GM21381 (cell line): Measurements from ENCODE around the gene CFAP299.
"Not testable (repeated sequence)": the region's sequence is repeated elsewhere in the genome, so short reads cannot be mapped to it uniquely, and the experiment has no call there.

Experiments
- ATAC-seq: cut with Tn5 transposase; IDR thresholded peaks from one replicate; pipeline ENCODE4 v1.9.1; 2021; ENCODE audit warnings: mild to moderate bottlenecking, moderate library complexity; ENCODE audit not compliant: unreplicated experiment

The CFAP299 gene

DNA sequence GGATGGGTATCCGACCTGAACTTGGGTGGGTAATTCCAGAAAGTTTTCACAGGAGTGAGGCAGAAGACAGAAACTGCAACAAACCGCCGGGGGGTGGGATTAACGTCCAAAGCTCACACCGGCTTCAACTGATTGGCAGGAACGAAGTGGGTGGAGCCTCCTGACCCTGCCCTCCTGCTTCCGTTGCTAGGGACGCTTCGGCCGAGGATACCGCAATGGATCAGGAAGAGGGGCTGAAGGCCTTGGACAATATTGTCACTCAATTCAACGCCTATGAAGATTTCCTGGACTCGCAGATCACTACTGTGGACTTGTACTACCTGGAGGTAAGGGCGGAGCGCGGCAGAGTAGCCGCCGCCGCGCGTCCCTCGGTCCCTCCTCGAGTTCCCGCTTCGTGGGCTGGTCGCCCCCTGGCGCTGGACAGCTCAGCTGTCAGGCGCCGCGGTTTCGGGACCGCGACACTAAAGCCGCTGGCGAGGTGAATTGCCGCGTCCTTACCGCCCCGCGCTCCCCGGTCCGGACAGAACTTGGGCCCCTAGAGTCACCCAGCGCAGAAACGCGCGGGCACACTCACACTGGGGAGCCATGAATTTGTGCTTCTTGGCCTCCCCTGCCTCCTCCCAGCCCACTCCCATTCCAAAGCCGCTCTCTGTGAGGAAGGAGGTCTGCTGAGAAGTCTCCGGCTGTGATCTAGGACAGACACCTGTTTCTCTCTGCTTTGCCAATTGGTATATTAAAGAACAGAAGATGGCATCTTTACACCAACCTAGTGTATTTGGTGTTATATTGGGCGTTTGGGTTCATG lies at the start of gene CFAP299:
TSS of gene CFAP299 (plus strand) at position 177 of the 805 bp plus-strand sequence.
- ATAC-seq: peak; percentile 99

DNA sequence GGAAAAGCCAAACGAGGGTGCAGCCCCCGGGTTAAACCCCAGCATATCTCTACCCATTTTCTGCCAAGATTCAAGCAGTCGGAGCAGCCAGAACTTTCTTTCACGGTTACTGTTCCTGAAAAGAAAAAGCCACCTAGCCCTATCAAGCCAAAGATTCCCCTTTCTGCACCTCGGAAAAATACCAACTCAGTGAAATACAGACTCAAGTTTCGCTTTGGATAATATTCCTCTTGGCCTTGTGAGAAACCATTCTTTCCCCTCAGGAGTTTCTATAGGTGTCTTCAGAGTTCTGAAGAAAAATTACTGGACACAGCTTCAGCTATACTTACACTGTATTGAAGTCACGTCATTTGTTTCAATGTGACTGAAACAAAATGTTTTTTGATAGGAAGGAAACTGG lies 49.1 kb upstream of the CFAP299 start:
- ATAC-seq: no peak

DNA sequence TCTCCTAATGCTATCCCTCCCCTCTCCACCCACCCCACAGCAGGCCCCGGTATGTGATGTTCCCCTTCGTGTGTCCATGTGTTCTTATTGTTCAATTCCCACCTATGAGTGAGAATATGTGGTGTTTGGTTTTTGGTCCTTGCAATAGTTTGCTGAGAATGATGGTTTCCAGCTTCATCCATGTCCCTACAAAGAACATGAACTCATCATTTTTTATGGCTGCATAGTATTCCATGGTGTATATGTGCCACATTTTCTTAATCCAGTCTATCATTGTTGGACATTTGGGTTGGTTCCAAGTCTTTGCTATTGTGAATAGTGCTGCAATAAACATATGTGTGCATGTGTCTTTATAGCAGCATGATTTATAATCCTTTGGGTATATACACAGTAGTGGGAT lies 44.9 kb upstream of the CFAP299 start:
- not testable (repeated sequence) for ATAC-seq

DNA sequence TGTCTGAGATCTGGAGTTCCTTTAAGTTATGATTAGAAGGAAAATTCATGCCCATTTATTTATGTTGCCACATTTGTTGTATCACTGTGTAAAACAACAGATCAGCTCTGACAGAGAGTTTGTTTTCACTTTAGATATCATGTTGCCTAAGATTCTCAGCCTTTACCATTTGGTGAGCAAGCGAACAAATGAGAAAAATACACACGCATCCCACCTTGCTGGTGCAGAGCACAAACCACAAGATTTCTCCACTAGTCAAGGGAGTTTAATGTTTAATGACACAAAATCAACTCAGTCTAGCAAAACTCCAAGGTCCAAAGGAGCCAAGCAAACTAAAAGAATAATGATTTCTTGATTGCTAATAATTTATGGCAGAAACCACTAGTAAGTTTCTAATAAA lies 41.3 kb upstream of the CFAP299 start:
- no peak for ATAC-seq

DNA sequence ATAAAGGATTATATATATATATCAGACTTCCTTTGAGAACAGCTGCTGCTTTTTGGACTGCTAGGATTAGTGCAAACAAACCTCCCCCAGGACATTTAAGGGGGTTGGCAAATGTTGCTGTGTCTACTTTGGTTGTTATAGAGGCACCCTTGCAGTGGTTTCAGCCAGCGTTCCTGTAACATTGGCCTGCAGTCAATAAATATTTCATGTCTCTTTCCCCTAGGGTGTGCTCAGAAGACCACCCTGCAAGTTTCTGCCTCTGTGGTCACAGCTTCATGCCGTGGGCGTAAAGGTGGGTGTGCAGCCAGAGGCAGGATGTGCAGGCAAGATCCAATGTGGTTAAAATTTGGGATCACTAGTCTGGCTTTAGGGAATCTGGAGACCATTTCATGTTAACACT lies 40.2 kb upstream of the CFAP299 start:
- no peak for ATAC-seq

DNA sequence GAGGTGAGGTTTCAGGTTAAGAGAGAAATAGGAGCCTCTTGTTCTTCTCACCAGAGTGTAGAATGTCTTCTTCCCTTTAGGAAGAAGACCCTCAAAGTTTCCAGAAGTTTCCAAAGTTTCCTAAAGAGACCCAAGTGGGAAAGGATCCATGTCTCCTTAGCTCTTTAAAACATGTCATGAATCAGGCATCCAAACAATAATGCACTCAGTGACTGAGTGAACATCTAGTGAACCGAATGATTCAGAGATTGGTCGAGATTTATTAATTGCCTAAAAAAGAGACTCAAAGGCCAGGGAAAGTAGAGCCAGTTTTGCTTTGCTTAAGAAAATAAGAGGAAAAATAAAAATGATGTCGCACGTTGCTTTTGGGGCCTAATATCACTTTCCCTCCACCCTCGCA lies 39.7 kb upstream of the CFAP299 start:
- ATAC-seq: no peak

DNA sequence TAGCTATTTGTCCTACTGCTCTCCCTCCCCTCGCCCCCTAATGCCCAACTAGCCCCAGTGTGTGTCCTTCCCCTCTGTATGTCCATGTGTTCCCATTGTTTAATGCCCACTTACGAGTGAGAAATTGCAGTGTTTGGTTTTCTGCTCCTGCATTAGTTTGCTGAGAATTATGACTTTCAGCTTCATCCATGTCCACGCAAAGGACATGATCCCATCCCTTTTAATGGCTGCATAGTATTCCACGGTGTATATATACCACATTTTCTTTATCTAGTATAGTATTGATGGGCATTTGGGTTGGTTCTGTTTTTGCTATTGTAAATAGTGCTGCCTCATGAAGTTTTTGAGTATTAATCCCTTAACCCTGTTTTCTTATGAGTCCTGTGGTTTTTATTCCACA lies 33.6 kb upstream of the CFAP299 start:
- no peak for ATAC-seq

DNA sequence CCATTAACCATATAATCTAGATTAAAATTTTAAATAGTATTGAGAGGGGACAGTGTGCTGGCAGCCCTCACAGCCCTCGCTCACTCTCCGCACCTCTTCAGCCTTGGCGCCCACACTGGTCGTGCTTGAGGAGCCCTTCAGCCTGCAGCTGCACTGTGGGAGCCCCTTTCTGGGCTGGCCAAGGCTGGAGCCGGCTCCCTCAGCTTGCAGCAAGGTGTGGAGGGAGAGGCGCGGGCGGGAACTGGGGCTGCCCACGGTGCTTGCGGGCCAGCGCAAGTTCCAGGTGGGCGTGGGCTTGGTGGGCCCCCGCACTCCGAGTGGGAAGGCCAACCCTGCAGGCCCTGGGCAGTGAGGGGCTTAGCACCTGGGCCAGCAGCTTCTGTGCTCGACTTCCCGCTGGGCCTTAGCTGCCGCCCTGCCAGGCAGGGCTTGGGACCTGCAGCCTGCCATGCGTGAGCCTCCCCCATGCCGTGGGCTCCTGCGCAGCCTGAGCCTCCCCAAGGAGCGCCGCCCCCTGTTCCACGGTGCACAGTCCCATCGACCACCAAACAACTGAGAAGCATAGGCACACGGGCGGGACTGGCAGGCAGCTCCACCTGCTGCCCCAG lies 32.8 kb upstream of the CFAP299 start:
- no peak for ATAC-seq

DNA sequence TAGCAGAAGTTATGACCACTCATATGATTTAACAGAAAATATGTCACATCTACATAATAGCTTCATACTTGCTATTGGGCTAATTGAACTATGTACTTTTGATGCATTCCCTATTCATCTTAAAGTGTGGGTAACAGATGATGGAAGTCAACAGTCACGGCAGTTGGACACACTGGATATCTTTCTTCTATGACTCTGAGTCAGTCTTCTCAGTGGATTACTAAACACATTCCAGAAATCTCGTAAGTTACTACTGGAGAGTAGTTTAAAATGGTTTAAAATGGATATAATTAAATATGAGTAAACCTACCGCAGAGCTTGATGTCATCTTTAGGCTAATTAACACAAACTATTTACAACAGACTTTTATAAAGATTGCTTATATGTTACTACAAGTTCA lies 30.1 kb upstream of the CFAP299 start:
- no peak for ATAC-seq

DNA sequence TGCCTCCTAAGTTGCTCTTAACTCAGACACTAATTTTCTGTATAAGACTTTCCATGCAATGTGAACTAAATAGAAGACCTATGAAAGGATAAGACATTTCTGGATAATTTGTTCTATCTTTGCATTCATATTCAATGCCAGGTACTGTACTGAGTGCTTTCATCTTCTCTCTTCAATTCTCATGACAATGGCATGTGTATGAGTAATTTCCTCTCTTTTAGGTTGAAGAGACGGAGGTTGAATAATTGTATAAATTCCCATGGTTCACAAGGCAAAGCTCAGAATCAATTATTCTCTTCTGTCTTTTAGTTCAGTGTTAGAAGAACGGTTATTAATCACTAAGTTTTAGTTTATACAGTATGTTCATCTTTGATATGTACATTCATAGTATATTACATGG lies 29.3 kb upstream of the CFAP299 start:
- ATAC-seq: no peak

DNA sequence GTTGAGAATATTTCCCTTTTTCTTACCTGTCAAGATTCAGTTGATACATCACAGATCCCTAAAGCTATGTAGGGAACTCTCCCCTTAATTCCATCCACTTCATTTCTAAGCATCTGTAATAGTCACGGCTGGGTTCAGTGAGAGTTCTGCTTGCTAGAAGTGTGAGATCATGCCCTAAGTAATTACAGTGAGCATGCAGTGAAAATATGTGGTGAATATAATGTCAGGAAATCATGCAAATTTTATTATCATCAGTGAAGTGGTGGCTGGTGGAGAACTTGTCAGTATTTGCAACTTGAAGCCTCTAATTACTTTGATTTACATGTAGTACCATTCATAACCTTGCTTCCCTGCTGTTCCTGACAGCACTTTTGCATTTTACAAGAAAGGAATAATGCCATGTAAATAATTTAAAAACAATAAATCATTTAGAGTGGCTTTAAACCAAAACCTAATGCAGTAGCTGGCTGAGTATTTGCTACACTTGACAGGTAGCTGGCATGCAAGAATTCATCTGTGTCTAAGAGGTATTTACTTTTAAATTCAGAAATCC lies 28.3 kb upstream of the CFAP299 start:
- ATAC-seq: no peak

DNA sequence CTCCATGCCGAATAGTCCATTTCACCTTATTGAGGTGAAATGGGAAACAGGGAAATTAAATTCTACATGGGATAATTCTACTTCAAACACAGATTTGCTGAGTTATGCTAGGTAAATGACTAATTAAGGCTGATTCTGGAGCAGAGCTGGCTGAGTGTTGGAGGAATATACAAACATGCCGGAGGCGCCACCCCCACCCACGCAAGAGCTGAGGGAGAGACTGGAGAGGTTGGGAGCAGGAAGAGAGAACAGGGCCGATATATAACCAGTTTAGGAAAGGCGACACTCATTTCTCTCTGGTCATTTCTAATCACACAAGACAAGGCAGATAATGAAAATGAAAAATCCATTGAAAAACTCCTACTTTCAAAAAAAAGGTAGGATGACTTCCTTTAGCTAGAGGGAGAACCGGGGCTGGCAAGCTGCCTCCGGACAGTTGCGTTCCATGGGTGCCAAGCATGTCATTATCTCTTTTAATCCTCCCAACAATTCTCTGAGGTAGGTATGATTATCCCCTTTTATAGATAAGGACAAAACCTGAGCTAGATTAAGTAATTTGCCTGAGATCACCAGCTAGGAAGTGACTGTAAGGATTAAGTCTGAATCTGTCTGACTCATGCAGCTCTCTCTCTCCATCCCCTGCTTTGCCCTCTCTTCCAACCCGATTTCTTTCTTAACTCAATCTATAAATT lies 27.6 kb upstream of the CFAP299 start:
- no peak for ATAC-seq

DNA sequence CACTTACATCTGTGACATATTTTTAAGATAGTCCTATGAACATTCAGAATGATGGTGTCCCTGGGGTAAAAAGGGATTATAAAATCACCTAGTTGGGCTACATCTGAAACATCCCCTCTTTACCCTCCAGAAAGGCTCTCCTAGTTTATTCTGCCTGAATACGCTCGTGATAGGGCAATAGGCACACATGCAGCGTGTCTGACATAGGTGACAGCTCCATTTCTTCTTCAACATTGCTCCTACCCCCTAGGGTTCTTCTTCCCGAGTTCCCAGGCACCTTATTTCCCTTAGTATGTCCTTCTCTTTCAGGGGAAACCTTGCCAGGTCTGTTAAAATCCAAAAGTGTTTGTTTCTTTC lies 27.1 kb upstream of the CFAP299 start:
- no peak for ATAC-seq

DNA sequence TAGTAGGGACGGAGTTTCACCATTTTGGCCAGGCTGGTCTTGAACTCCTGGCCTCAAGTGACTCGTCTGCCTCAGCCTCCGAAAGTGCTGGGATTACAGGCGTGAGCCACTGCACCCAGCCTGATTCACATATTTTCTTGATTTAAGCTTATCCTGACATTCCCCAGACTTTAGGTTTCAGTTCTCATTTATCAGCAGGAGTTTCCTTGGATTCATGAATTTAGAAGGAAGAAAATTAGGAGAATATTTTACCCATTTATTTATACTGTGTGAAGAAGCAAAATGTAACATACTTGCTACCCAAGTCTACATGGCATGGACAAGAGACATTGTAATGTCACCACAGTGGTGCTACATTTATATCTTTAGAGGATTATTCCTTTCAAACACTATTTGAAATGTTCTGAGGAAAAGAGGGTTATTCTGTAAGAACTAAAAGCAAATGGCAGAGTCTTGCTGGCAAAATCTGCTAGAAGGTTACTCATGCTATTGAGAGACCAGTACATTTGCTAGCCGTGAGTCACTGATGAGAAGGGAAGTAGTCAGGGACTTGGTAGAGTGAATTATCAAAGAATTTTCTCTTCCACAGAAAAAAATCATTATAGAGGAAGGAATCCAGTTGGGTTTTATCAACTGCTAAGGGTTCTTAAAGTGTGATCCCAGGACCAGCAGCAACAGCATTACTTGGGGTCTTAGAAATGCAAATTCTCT lies 26.1 kb upstream of the CFAP299 start:
- no peak for ATAC-seq

DNA sequence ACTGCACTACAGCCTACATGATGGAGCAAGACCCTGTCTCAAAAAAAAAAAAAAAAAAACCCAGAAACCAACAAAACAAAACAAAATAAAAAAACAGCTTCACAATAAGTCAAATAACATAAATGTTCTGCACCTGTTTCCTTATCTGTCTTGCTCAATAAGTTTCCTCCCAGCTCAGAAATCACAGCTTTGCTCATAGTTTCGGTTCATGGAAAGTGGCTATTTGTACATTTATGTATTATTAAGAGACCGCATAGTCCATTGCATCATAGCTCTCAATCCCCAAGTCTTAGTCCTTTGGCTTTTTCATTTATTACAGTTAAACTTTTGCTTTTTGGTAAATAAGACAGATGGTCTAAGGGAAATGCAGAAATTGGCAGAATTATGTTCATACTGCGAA lies 24.4 kb upstream of the CFAP299 start:
- no peak for ATAC-seq

DNA sequence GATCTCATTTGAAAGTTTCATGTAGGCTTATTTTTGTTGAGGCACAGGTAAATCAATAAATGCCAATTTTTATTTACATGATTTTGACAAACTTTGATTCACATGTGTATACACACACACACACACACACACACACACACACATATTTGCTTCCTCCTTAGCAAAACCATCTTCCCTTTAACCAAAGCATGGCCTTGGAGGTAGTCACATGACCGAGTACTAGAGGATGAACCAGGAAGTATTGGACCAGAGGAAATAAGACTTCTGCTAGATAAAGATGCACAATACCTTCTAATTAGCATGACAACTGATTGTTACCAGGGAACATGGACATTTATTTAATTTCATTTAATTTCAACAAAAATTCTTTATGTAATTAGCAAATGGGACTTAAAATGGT lies 23.4 kb upstream of the CFAP299 start:
- no peak for ATAC-seq

DNA sequence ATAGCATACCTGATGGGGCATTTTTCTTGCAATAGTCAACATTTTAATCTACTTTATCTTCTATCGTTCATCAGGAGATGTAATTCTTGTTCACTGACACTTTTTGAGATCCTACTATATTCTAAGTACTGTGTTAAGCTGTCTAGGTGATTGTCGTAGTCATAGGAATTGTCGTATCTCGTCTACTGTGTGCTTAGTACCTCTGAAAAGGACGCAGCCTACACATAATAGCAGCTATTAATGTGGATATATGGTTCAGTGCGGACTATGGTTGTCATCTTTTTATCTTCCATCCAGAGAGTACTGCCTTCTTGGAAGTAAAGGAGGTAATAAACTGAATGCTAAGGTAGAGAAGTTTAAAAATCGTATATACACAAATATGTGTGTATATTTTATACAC lies 21.9 kb upstream of the CFAP299 start:
- no peak for ATAC-seq

DNA sequence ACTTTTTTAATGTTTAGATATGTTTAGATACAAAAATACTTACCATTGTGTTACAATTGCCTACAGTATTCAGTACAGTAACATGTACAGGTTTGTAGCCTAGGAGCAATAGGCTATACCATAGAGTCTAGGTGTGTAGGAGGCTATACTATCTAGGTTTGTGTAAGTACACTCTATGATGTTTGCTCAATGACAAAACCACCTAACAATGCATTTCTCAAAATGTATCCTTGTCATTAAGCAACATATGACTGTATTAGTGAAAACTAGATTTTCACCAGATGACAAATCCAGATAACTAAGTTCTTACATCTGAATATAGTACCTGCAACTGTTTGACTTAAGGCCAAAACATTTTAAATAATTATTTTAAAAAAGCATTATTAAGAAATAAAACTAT lies 19.7 kb upstream of the CFAP299 start:
- ATAC-seq: not testable (repeated sequence)

DNA sequence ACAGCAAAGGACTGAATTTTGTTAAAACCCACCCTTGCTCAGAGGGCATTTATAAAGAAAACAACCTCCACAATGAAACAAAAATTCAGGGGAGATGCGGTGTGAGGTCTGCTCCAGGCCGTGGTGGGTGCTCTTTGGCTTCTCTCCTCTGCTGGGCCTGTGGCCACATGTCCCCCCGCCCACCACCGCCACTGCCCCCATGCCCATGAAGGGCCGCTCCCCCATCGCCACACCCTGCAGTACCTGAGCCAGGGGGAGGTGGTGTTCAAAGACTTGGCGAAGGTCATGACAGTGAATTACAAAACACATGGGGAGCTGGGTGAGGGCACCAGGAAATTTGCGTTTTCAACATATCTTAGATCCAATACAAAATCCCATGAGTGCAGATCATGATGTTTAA lies 14.2 kb upstream of the CFAP299 start:
- no peak for ATAC-seq

DNA sequence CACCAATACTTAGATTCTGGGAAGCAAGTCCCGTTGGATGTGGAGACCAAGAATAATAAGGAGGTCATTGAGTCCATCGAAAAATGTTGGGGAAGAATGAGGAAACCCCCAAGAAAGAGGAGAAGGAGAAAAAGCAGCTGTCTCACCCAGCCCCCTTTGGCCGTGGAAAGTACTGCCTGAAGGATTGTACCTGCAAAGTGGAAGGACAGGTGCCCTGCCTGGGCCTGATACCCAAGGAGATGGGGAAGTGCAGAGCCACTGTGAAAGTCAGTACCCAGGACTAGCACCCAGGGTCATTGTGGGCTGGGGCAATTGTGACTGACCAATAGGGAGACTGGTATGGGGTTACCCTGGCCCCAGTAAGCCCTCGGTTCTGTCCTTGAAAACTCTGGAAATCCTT lies 13.8 kb upstream of the CFAP299 start:
- no peak for ATAC-seq

DNA sequence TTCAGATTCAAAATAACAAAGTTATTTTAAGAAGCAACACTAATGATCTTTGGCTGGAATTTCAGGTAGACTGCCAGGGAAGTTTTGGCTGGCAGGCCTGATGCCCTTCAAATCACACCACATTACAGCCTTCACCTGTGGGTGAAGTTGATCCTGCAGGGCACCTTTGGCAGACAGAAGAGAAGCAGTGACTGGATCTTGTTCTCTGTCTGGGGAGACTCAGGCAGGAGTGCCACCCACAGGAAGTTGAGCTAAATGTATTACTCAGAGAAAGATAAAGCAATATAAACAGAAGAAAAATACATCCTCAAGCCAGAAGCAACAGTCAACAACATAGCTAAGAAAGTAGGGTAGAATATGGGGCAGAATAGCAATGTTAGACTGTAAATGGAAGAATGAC lies 12.8 kb upstream of the CFAP299 start:
- ATAC-seq: no peak
